MM.1S (cell line): Measurements from ENCODE around the gene SH3RF3.

Source experiments
- DNase-seq: peaks from one replicate; pipeline ENCODE4 v3.0.0-alpha.2; 2015
- H2AFZ ChIP-seq: fragments of 300-600 bp; sonication (generic); 2 replicates; pipeline ENCODE4 v1.6.0; 2016; ENCODE audit warnings: antibody characterized with exemption, low read length
- H3F3A ChIP-seq: fragments of 300-600 bp; sonication (generic); 2 replicates; pipeline ENCODE4 v1.6.1; 2016; ENCODE audit warnings: mild to moderate bottlenecking, antibody characterized with exemption, low read length, moderate library complexity, mixed read lengths; ENCODE audit not compliant: insufficient read depth
- H3K27ac ChIP-seq: fragments of 300-600 bp; sonication (generic); 2 replicates; pipeline ENCODE4 v1.5.1; 2016; ENCODE audit warnings: mild to moderate bottlenecking, low read length
- H3K27me3 ChIP-seq: fragments of 300-600 bp; sonication (generic); replicated peaks from 2 replicates; pipeline ENCODE4 v1.6.0; 2016; ENCODE audit warnings: low read length; ENCODE audit not compliant: insufficient read depth
- H3K36me3 ChIP-seq: fragments of 300-600 bp; sonication (generic); replicated peaks from 2 replicates; pipeline ENCODE4 v1.6.1; 2016; ENCODE audit warnings: mild to moderate bottlenecking, low read length, mixed read lengths; ENCODE audit not compliant: insufficient read depth
- H3K4me1 ChIP-seq: fragments of 300-600 bp; sonication (generic); 2 replicates; pipeline ENCODE4 v1.6.1; 2016; ENCODE audit warnings: low read length, mixed read lengths
- H3K4me2 ChIP-seq: fragments of 300-600 bp; sonication (generic); 2 replicates; pipeline ENCODE4 v1.6.0; 2016; ENCODE audit warnings: low read depth, low read length
- H3K4me3 ChIP-seq: fragments of 300-600 bp; sonication (generic); 2 replicates; pipeline ENCODE4 v1.5.1; 2016; ENCODE audit warnings: low read length, mixed read lengths
- H3K79me2 ChIP-seq: fragments of 300-600 bp; sonication (generic); 2 replicates; pipeline ENCODE4 v1.6.1; 2016; ENCODE audit warnings: mixed run types, low read length, mixed read lengths
- H3K9ac ChIP-seq: fragments of 300-600 bp; sonication (generic); 2 replicates; pipeline ENCODE4 v1.6.1; 2016; ENCODE audit warnings: low read length, mixed read lengths
- H3K9me2 ChIP-seq: fragments of 300-600 bp; sonication (generic); replicated peaks from 2 replicates; pipeline ENCODE4 v1.6.1; 2016; ENCODE audit warnings: mild to moderate bottlenecking, low read length, mixed read lengths; ENCODE audit not compliant: insufficient read depth
- H3K9me3 ChIP-seq: fragments of 300-600 bp; sonication (generic); replicated peaks from 2 replicates; pipeline ENCODE4 v1.6.1; 2016; ENCODE audit warnings: mild to moderate bottlenecking, low read length, mixed read lengths; ENCODE audit not compliant: insufficient read depth
- H4K20me1 ChIP-seq: fragments of 300-600 bp; sonication (generic); 2 replicates; pipeline ENCODE4 v1.6.1; 2016; ENCODE audit warnings: mild to moderate bottlenecking, low read length, moderate library complexity, mixed read lengths; ENCODE audit not compliant: insufficient read depth
- CTCF ChIP-seq: fragments of 300-600 bp; sonication (generic); IDR thresholded peaks from 2 replicates; pipeline ENCODE4 v1.5.1; 2016; ENCODE audit warnings: antibody characterized with exemption, low read length, mixed read lengths
- EZH2 ChIP-seq: fragments of 300-600 bp; sonication (generic); optimal IDR thresholded peaks from 2 replicates; pipeline ENCODE3; 2017; ENCODE audit warnings: low read depth, mild to moderate bottlenecking, antibody characterized with exemption, low read length, mixed read lengths
- EZH2phosphoT487 ChIP-seq: fragments of 300-600 bp; sonication (generic); IDR thresholded peaks from 2 replicates; pipeline ENCODE4 v1.6.1; 2018; ENCODE audit warnings: antibody characterized with exemption, low read length

The SH3RF3 gene

GRCh38 chr2:109454765-109455394, 325.9 kb downstream of the SH3RF3 start:
- DNase-seq, result no peak
- H3K9ac ChIP-seq, result no peak overlapping the region
- no peaks in the 10 kb centered on the region for H4K20me1 ChIP-seq
- H3K36me3 ChIP-seq, result no peaks in the 10 kb centered on the region
- H3K79me2 ChIP-seq, result no peaks in the 10 kb centered on the region
- no peaks in the 10 kb centered on the region for H3K9me2 ChIP-seq
- H3K4me3 ChIP-seq, result no peak overlapping the region
- TF ChIP-seq EZH2 (no peak), EZH2phosphoT487 (no peak)
- no peak overlapping the region for H3K27ac ChIP-seq
- no peaks in the 10 kb centered on the region for H3K9me3 ChIP-seq
- H3K4me2 ChIP-seq, result peak overlapping the region; percentile 15; the same call in 1 of the 2 replicates
- H3F3A ChIP-seq, result no peaks in the 10 kb centered on the region
- H3K27me3 ChIP-seq, result no peaks in the 10 kb centered on the region
- H3K4me1 ChIP-seq, result peaks cover 11% of the 10 kb centered on the region
- H2AFZ ChIP-seq, result no peak overlapping the region

GRCh38 chr2:109455731-109456691, 327.0 kb downstream of the SH3RF3 start:
- Histone ChIP-seq H3K4me1 (peaks cover 11% of the 10 kb centered on the region), H2AFZ (no peak overlapping the region), H3K27me3 (no peaks in the 10 kb centered on the region), H3K79me2 (no peaks in the 10 kb centered on the region), H3K27ac (no peak overlapping the region), H3K9ac (no peak overlapping the region), H4K20me1 (no peaks in the 10 kb centered on the region), H3K9me3 (no peaks in the 10 kb centered on the region), H3K4me3 (no peak overlapping the region), H3K4me2 (no peak overlapping the region), H3F3A (no peaks in the 10 kb centered on the region), H3K9me2 (no peaks in the 10 kb centered on the region), H3K36me3 (no peaks in the 10 kb centered on the region)
- DNase-seq, result no peak
- TF ChIP-seq EZH2phosphoT487 (no peak), CTCF (no peak), EZH2 (no peak)

- TF ChIP-seq EZH2 (no peak), EZH2phosphoT487 (no peak), CTCF (no peak)
- Histone ChIP-seq H3K9me3 (no peaks in the 10 kb centered on the region), H3K9me2 (no peaks in the 10 kb centered on the region), H2AFZ (no peak overlapping the region), H3K4me3 (no peak overlapping the region), H3K79me2 (no peaks in the 10 kb centered on the region), H3K9ac (no peak overlapping the region), H3F3A (no peaks in the 10 kb centered on the region), H3K27me3 (no peaks in the 10 kb centered on the region), H3K36me3 (no peaks in the 10 kb centered on the region), H3K4me2 (no peak overlapping the region), H4K20me1 (no peaks in the 10 kb centered on the region), H3K27ac (no peak overlapping the region), H3K4me1 (peaks cover 11% of the 10 kb centered on the region)
- DNase-seq, result no peak
These were observed 327.8 kb downstream of the SH3RF3 start for GRCh38 chr2:109456776-109457175.
